Measurements from ENCODE around the gene MAST3. TPM values are rescaled to one million over a fixed set of nuclear protein-coding genes. Genes with fewer than 3 reads are reported as not detected.
"Not testable (repeated sequence)": the region's sequence is repeated elsewhere in the genome, so short reads cannot be mapped to it uniquely, and the experiment has no call there.

MAST3 gene
- total and polyA plus RNA-seq, 7 donors: 2.6 to 16.3 (median 4.2) TPM

- Histone ChIP-seq H3K4me3 (no peak overlapping the region), H3K27me3 (peaks cover 7 to 69% (median 61%) of the 10 kb centered on the region in 3 donors), H3K4me1 (peaks cover 0 to 22% (median 20%) of the 10 kb centered on the region in 4 donors), H3K9me3 (no peaks in the 10 kb centered on the region), H3K27ac (no peak overlapping the region), H3K36me3 (no peaks in the 10 kb centered on the region)
- DNase-seq: no peak
- 81% methylated on average over 15 of the region's 15 CpGs for WGBS, 2 donors
- intact Hi-C loops (cut with DNase I): no loop called here
- no peak for TF ChIP-seq POLR2A (IDR thresholded peaks at IDR 0.05)
- no peak for TF ChIP-seq EP300 (IDR thresholded peaks at IDR 0.05)
- no peak for TF ChIP-seq POLR2AphosphoS5 (IDR thresholded peaks at IDR 0.05)
- TF ChIP-seq, protein P1, sequence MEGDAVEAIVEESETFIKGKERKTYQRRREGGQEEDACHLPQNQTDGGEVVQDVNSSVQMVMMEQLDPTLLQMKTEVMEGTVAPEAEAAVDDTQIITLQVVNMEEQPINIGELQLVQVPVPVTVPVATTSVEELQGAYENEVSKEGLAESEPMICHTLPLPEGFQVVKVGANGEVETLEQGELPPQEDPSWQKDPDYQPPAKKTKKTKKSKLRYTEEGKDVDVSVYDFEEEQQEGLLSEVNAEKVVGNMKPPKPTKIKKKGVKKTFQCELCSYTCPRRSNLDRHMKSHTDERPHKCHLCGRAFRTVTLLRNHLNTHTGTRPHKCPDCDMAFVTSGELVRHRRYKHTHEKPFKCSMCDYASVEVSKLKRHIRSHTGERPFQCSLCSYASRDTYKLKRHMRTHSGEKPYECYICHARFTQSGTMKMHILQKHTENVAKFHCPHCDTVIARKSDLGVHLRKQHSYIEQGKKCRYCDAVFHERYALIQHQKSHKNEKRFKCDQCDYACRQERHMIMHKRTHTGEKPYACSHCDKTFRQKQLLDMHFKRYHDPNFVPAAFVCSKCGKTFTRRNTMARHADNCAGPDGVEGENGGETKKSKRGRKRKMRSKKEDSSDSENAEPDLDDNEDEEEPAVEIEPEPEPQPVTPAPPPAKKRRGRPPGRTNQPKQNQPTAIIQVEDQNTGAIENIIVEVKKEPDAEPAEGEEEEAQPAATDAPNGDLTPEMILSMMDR (IDR thresholded peaks at IDR 0.05): no peak
These were observed 5.5 kb downstream of the MAST3 start for GRCh38 chr19:18102916-18103542.

DNA sequence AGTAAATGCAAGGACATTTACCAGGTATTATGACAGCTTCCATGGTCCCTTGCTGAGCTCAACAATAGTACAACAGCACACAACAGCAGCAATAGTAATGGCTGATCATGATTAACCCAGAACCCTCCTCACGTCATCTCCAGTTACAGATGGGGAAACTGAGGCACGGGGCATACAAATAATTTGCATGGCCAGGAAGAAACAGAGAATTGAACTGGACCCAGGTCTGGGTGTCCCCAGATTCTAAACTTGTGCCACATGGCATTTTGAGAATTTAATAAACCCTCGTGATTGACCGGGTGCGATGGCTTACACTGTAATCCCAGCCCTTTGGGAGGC is 7.2 kb downstream of the MAST3 start:
- Histone ChIP-seq H3K4me3 (peak overlapping the region; percentile 4 to 44 (median 36)), H3K9me3 (no peaks in the 10 kb centered on the region), H3K36me3 (no peaks in the 10 kb centered on the region), H3K27ac (peak overlapping the region in 1 of 4 donors; percentile 43), H3K27me3 (peaks cover under 1 to 53% (median 43%) of the 10 kb centered on the region in 3 donors), H3K4me1 (peaks cover 0 to 14% (median 11%) of the 10 kb centered on the region in 4 donors)
- no peak for DNase-seq
- 57 to 73% methylated on average over 5 of the region's 5 CpGs for WGBS, 2 donors
- no peak for TF ChIP-seq POLR2AphosphoS5 (IDR thresholded peaks at IDR 0.05)
- TF ChIP-seq EP300 (IDR thresholded peaks at IDR 0.05): no peak
- TF ChIP-seq, protein P1 (IDR thresholded peaks at IDR 0.05): no peak
- TF ChIP-seq POLR2A (IDR thresholded peaks at IDR 0.05): no peak
- intact Hi-C loops (cut with DNase I): no loop called here

DNA sequence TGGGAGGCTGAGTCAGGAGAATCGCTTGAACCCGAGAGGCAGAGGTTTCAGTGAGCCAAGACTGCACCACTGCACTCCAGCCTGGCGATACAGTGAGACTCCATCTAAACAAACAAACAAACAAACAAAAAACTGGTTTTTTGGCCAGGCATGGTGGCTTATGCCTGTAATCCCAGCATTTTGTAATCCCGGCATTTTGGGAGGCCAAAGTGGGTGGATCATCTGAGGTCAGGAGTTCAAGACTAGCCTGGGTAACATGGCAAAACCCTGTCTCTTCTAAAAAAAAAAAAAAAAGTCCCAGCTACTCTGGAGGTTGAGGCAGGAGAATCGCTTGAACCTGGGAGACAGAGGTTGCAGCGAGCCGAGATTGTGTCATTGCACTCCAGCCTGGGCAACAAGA is 7.7 kb downstream of the MAST3 start:
- Histone ChIP-seq H3K4me1 (peaks cover 0 to 19% (median 16%) of the 10 kb centered on the region in 4 donors), H3K27me3 (peaks cover 0 to 52% (median 42%) of the 10 kb centered on the region in 3 donors)
- H3K36me3 ChIP-seq; H3K27ac ChIP-seq; intact Hi-C loops (cut with DNase I); DNase-seq; H3K4me3 ChIP-seq; H3K9me3 ChIP-seq: not testable (repeated sequence)
- WGBS, 2 donors: 65 to 83% methylated on average over 7 of the region's 7 CpGs

DNA sequence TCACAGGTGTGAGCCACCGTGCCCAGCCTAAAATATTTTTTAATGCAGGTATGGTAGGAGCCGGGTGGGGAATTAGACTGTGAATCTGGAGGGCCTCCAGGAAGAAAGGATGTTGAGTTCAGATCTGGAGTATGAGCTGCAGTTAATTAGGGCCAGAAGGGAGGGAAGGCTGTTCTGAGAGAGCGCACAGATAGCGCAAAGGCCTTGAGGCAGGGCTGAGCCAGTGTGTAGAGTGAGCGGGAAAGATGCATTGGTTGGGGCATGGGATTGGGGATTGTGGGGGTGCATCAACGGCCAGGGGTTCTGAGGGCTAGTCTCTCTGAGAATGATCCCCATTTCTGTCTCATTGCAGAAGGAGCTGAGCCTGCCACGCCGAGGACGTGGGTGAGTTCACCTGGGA is 9.7 kb downstream of the MAST3 start:
- Histone ChIP-seq H3K9me3 (no peaks in the 10 kb centered on the region), H3K27ac (no peak overlapping the region), H3K4me1 (peaks cover 0 to 26% (median 22%) of the 10 kb centered on the region in 4 donors), H3K4me3 (no peak overlapping the region), H3K36me3 (no peaks in the 10 kb centered on the region), H3K27me3 (peaks cover 0 to 46% (median 33%) of the 10 kb centered on the region in 3 donors)
- TF ChIP-seq POLR2AphosphoS5 (IDR thresholded peaks at IDR 0.05) (no peak), EP300 (IDR thresholded peaks at IDR 0.05) (no peak)
- TF ChIP-seq, protein P1 (IDR thresholded peaks at IDR 0.05): no peak
- WGBS, 2 donors: 89 to 93% methylated on average over 9 of the region's 9 CpGs
- DNase-seq: no peak
- intact Hi-C loops (cut with DNase I): no loop called here

DNA sequence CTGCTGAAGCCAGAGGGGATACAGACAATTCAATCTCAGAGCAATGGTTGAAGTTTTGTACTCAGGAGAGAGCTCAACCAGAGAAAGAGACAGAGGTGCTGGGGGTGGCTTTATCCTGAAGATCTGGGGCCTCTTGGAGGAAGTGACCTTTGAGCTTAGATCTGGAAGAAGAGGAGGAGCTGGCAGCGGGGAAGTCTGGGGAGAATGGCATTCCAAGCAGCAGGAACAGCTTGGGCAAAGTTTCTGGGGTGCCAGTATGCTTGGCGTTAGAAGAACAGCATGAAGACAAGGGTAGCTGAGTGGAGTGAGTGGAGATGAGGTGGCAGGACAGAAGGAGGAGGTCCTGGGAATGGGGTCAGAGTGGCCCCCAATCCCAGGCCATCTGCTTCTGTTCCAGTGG is 11.3 kb downstream of the MAST3 start:
- Histone ChIP-seq H3K27ac (no peak overlapping the region), H3K36me3 (no peaks in the 10 kb centered on the region), H3K4me3 (no peak overlapping the region), H3K27me3 (peaks cover 0 to 31% (median 17%) of the 10 kb centered on the region in 3 donors), H3K9me3 (no peaks in the 10 kb centered on the region), H3K4me1 (peaks cover 0 to 26% (median 22%) of the 10 kb centered on the region in 4 donors)
- TF ChIP-seq POLR2AphosphoS5 (IDR thresholded peaks at IDR 0.05) (no peak), POLR2A (IDR thresholded peaks at IDR 0.05) (no peak), EP300 (IDR thresholded peaks at IDR 0.05) (no peak)
- TF ChIP-seq, protein P1 (IDR thresholded peaks at IDR 0.05): no peak
- 15 to 61% methylated on average over 2 of the region's 2 CpGs for WGBS, 2 donors
- intact Hi-C loops (cut with DNase I): no loop called here
- DNase-seq: no peak
